Stomach (tissue), 4 donors: ENCODE data around the gene GAD1.
A peak's percentile ranks its signal among the peaks of the same experiment; 100 is the strongest.

Experiments
- POLR2A ChIP-seq, 4 donors: fragments of 450-650 bp; IDR thresholded peaks; one replicate each; pipeline ENCODE4 v1.6.1; 2016; ENCODE audit warnings: antibody characterized with exemption in 4 of 4, control low read depth in 2 of 4, mild to moderate bottlenecking in 1 of 4, moderate library complexity in 1 of 4
- POLR2AphosphoS5 ChIP-seq, 3 donors: sonication (generic); formaldehyde crosslinking; IDR thresholded peaks; one replicate each; pipeline ENCODE4 v1.6.1; 2016; ENCODE audit warnings: antibody characterized with exemption in 3 of 3
- TF ChIP-seq, protein P1 (sequence below), 7 experiments: fragments of 450-650 bp in 4 of 7; fragments of 200-600 bp in 3 of 7; sonication (generic) in 3 of 7; IDR thresholded peaks; one replicate each; pipeline ENCODE4 v1.5.1; 2016 to 2019; ENCODE audit warnings: antibody characterized with exemption in 7 of 7, control low read depth in 2 of 7, mild to moderate bottlenecking in 1 of 7

DNA sequence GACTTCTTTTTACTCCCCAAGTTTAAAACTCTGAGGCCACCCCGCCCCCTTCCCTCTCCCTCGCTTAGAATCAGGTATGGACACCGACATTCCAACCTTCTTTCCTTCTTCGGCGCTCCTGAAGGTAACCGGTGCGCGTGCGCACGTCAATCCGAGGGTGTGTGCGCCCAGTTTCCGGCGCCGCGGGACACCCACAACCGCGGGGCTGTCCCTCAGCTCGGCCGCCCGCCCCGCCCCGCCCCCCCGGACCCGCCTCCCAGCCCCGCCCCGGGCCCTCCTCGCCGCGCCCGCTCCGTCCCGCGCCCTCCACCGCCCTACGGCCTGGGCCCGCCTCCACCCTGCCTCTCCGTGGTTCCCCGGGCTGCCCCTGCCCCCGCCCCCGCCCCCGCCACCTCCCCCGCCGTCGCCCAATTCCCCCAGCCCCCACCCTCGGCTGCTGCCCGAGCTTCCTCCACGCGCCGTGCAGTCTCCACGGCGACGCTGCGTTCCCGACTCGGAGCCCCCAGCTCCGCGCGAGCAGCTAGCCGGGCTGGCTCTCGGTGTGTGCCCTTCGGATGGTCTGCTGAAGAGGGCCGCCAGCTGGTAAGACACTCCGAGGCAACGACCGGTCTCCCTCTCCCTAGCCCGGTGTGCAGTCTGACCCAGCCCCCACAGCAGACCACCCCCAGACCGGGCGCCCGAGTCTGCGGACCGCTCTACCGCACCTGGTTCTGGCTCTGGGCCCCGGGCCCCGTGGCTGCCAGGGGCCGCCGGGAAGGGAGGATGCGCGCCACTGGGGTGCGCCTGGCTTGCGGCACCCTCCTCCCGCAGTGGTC is 45.9 kb upstream of the GAD1 start:
- TF ChIP-seq POLR2A (IDR thresholded peaks at IDR 0.05) (no peak), POLR2AphosphoS5 (IDR thresholded peaks at IDR 0.05) (peak in 2 of 3 donors; percentile 61 to 63)
- TF ChIP-seq, protein P1, sequence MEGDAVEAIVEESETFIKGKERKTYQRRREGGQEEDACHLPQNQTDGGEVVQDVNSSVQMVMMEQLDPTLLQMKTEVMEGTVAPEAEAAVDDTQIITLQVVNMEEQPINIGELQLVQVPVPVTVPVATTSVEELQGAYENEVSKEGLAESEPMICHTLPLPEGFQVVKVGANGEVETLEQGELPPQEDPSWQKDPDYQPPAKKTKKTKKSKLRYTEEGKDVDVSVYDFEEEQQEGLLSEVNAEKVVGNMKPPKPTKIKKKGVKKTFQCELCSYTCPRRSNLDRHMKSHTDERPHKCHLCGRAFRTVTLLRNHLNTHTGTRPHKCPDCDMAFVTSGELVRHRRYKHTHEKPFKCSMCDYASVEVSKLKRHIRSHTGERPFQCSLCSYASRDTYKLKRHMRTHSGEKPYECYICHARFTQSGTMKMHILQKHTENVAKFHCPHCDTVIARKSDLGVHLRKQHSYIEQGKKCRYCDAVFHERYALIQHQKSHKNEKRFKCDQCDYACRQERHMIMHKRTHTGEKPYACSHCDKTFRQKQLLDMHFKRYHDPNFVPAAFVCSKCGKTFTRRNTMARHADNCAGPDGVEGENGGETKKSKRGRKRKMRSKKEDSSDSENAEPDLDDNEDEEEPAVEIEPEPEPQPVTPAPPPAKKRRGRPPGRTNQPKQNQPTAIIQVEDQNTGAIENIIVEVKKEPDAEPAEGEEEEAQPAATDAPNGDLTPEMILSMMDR (IDR thresholded peaks at IDR 0.05), result no peak
